GM12892 (cell line): Measurements from ENCODE around the gene TAF15.

ENCODE experiments used
- POLR2A ChIP-seq: IDR thresholded peaks from 2 replicates; pipeline ENCODE4 v1.6.1; 2011; ENCODE audit warnings: low read depth, low read length, control low read depth
- TAF1 ChIP-seq: IDR thresholded peaks from 2 replicates; pipeline ENCODE4 v1.6.1; 2011; ENCODE audit warnings: low read depth, mild to moderate bottlenecking, control low read depth, low read length, borderline replicate concordance

DNA sequence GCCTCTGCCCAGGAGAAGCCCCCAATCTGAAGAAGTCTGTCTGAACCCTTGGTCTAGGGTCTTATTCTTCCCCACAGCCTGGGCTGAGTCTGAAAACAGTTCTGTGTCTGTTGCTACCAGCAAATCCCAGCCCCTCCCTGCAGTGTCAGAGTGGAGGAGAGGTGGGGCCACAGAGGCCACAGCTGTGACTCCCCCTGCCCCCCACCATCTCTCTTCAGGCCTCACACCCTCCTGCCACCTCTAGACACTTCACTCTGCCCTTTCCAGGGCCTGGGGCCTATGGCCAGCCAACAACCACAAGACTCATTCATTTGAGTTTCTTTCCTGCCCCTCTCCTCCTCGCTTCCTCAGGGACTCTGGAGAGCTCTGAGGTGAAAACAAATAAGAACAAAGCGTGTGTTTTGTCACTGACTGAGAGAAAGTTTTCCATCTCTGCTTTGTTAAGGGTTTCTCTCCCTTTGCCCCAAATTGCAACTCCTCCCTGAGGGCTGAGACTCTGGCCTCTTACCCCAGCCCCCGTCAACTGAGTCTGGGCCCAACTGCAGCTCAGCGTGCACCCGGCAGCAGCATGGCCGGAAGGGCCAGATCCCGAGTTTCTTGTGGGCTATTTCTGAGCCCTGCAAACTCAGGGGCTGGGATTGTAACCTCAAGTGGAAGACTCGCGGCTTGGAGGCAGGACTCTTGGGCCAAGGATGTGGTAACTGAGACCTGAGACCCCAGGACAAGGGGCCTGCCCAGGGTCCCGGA is 35.4 kb upstream of the TAF15 start:
- TF ChIP-seq POLR2A, result no peak
- no peak for TF ChIP-seq TAF1
